HTERT RPE-1 (cell line): ENCODE data around the gene USP6NL.
"Not testable (repeated sequence)": the region's sequence is repeated elsewhere in the genome, so short reads cannot be mapped to it uniquely, and the experiment has no call there.

Source experiments
- in situ Hi-C: fragments of 300-500 bp; cut with MboI; formaldehyde crosslinking; loops from 4 replicates; pipeline ENCODE4 v1.14.3; 2020; ENCODE audit warnings: low sequenced_read_pairs

Gene USP6NL

DNA sequence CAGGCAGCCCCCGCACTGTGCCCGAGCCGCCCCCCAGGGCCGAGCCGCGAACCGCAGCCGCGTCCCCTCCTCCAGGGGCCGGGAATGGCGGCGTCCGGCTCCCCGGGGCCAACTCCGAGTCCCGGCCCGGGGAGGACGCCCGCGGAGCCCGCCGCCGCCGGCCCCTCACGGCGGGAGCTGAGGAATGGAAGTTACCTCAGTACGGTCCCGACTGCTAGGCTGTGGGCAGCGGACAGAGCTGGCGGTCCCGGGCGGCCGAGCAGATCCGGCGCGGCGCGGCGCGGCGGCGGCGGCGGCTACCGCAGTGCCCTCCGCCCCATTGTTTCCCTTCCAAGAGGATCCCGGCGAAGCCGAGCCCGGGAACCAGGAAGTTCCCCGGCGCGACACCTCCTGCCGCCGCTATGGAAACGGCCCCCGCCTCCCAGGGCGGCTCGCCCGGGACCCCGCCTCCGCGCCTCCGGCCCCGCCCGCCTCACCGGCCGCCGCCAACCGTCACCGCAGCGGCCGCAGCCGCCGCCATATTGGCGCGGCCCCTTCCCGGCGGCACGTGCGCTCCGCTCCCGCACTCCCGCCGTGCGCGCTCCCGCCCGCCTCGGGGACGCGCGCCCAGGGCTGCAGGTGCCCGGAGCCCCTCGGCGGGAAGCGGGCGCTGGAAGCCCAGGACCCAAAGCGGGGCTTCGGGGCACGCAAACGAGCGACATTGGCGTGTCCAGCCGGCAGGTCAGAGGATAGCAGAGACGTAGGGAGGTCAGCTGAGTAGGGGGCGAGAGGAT, at the start of gene USP6NL:
USP6NL (minus strand) TSS at position 403 of the 773 bp plus-strand sequence. CDS start 14,016 bp downstream, outside the sequence.
- in situ Hi-C loops: no loop called here

GRCh38 chr10:11658801-11659368, 47.4 kb upstream of the USP6NL start:
- in situ Hi-C loops: no loop called here

DNA sequence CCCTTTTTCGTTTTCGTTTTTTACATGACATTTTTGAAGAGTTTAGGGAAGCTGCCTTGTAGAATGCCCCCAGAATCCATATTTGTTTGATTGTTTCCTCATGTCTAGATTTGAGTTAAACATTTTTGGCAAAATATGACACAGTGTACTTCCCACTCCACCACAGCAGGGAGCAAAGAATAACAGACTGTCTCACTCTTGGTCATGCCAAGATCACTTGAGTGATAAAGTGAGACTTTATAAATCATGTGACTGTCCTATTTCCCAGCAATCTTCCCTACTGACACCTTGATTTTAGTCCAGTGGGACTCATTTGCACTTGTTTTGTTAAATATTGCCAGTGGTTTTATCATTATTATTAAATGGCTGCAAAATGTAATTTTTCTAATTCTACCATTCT, 44.4 kb upstream of the USP6NL start:
- in situ Hi-C loops: no loop called here

DNA sequence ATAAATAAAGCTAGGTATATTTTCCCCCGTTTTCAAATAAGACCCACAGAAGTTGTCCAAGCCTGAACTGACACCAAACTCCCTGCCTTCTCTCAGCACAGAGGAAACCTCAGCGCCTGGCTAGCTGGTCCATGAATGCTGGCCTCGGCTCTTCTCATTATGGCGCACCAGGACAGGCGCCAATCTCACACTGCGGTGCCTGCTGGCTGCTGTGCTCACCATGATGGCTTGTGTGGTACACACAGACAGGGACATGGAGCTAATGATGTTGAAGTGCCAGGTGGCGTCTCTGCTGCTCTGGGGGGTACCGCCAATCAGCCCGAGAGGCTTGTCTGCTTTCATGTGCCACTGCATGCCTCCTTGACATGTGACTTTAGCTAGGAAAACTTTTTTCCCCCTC, 43.2 kb upstream of the USP6NL start:
- in situ Hi-C loops: no loop called here

GRCh38 chr10:11653758-11654471, 42.5 kb upstream of the USP6NL start:
- in situ Hi-C loops: no loop called here

GRCh38 chr10:11647676-11648075, 36.2 kb upstream of the USP6NL start:
- in situ Hi-C loops: no loop called here

- in situ Hi-C loops: no loop called here
Observed at GRCh38 chr10:11646450-11646849, 35.0 kb upstream of the USP6NL start.

DNA sequence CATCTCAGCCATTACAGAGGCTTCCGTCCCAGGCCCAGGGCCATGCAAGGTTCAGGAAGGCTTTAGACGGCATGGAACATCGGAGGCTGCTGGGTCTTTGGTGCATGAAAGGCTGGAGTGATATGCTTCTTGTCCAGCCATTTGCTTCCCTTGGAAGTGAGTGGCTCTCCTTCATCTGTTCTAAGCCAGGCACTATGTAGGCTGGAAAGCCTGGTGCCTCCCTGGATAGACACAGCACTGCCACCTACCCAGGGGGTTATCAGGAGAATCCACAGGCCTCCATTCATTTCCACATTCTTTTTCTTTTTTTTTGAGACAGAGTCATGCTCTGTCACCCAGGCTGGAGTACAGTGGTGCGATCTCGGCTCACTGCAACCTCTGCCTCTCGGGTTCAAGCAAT, 31.6 kb upstream of the USP6NL start:
- in situ Hi-C loops: no loop called here

GRCh38 chr10:11642566-11642965, 31.1 kb upstream of the USP6NL start:
- in situ Hi-C loops: no loop called here

- in situ Hi-C loops: no loop called here
Observed at GRCh38 chr10:11639849-11640764, 28.7 kb upstream of the USP6NL start.

- in situ Hi-C loops: no loop called here
Observed at GRCh38 chr10:11639362-11639761, 27.9 kb upstream of the USP6NL start.

- in situ Hi-C loops: no loop called here
Observed at GRCh38 chr10:11638055-11638698, 26.7 kb upstream of the USP6NL start.

DNA sequence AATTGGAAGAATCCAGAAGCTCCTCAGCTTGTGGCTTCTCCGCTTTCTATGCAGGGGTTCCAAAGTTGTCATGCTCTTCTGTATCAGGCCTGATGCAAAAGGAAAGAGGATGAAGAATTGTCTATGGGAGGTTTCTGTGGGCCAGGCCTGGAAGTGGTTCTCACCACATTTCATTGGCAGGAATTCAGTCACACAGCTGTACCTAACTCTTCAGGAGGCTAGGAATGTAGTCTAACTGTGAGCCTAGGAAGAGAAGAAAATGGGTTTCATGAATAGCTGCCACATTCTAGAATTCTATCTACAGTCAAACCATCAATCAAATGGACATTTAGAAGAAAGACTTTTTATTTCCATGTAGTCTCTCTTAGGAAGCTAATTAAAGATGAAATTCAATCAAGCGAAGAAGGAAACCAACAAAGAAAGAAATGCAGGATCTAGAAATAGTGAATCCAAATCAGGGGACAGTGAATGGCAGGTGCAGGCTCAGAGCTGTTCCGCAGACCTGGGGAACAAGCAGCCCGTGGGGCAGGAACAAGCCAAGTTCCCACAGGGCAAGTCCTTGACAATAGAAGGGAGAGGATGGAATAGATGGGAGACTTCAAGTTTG, 25.4 kb upstream of the USP6NL start:
- in situ Hi-C loops: no loop called here

DNA sequence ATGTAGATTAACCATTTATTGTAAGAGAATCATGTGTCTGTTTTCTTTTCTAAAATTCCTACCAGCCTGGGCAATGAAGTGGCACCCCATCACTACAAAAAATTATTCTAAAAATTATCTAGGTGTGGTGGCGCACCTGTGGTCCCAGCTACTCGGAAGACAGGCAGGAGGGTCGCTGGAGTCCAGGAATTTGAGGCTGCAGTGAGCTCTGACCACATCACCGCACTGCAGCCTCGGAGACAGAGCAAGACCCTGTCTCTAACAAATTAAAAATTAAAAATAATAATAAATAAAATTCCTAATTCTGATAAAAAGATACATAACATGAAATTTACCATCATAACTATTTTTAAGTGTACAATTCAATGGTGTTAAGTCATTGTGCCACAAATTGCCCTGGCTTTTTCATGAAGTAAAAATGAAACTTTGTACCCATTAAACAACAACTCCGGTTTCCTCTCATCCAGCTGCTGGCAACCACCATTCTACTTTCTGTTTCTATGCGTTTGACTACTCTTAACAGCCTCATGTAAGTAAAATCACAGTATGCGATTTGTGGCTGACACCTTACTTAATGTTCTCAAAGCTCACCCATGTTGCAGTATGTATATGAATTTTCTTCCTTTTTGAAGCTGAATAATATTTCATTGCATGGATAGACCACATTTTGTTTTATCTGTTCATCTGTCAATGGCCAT, 20.6 kb upstream of the USP6NL start:
- in situ Hi-C loops: no loop called here

GRCh38 chr10:11631291-11631690, 19.8 kb upstream of the USP6NL start:
- in situ Hi-C loops: no loop called here

DNA sequence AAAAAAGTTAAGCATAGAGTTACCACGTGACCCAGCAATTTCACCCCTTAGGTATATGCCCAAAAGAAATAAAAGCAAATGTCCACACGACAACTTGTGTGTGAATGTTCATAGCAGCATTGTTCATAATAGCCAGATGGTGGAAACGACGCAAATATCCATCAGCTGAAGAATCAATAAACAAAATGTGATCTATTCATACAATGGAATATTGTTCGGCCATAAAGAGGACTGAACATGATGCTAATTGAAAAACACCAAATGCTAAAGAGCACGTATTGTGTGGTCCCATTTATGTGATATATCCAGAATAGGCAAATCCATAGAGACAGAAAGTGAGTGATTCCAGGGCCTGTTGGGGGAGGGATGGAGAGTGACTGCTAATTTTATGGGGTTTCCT, 18.3 kb upstream of the USP6NL start:
- in situ Hi-C loops: no loop called here

GRCh38 chr10:11627941-11628340, 16.5 kb upstream of the USP6NL start:
- in situ Hi-C loops: not testable (repeated sequence)

GRCh38 chr10:11626071-11626470, 14.6 kb upstream of the USP6NL start:
- in situ Hi-C loops: no loop called here

DNA sequence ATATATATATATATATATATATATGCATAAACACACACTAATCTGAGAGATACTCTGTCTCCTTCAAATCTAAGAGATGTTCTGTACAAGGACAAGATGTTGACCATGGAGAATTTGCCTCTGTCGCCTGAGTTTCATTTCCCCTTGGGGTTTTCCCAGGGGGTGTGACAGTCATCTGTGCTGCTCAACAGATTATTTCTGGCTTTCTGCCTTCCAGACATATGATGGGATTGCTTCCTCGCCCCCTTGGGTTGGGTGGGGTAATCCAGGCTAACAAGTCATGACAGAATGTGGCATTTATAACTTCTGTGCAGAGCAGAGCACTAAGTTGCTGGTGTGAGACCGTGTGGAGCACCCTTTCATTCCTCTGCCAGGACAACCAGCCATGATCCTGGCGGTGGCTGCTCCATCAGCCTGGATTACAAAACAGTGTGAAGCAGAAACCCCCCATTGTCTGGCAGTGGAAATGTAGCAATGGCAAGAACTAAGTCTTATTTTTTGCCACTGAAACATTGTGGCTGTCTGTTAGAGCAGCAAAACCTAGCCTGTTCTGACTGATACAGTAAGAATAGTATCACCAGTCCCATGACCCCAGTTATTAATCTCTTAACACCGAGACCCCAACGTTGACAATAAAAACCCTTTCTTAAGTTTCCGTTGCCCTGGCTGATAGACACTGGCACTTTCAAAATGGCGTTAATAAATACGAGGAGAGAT, 13.7 kb upstream of the USP6NL start:
- in situ Hi-C loops: no loop called here
